NK-92 (cell line): ENCODE measurements around the gene APOL4.
"Not testable (repeated sequence)": the region's sequence is repeated elsewhere in the genome, so short reads cannot be mapped to it uniquely, and the experiment has no call there.

Experiments
- DNase-seq: peaks from one replicate; lab custom pipeline; 2025; ENCODE audit not compliant: unreplicated experiment; lab: John Stamatoyannopoulos, UW

APOL4 gene

GRCh38 chr22:36187862-36188261, 13.7 kb downstream of the APOL4 start:
- DNase-seq, result not testable (repeated sequence)

GRCh38 chr22:36185828-36186624, 15.6 kb downstream of the APOL4 start:
- no peak for DNase-seq

GRCh38 chr22:36184433-36185025, 17.1 kb downstream of the APOL4 start:
- no peak for DNase-seq

- no peak for DNase-seq
Observed at GRCh38 chr22:36183446-36183845, 18.2 kb downstream of the APOL4 start.

- DNase-seq, result no peak
Observed at GRCh38 chr22:36182857-36183256, 18.8 kb downstream of the APOL4 start.

GRCh38 chr22:36182056-36182455, 19.6 kb downstream of the APOL4 start:
- no peak for DNase-seq

- DNase-seq, result no peak
Observed at GRCh38 chr22:36180928-36181327, 20.7 kb downstream of the APOL4 start.

- DNase-seq, result no peak
Observed at GRCh38 chr22:36180038-36180880, 21.4 kb downstream of the APOL4 start.

GRCh38 chr22:36177160-36177559, 24.4 kb downstream of the APOL4 start:
- DNase-seq, result no peak

GRCh38 chr22:36175892-36176291, 25.7 kb downstream of the APOL4 start:
- DNase-seq, result no peak

- no peak for DNase-seq
Observed at GRCh38 chr22:36171941-36172340, 29.7 kb downstream of the APOL4 start.

- no peak for DNase-seq
Observed at GRCh38 chr22:36166518-36167220, 34.9 kb downstream of the APOL4 start.

- DNase-seq, result no peak
Observed at GRCh38 chr22:36166086-36166485, 35.5 kb downstream of the APOL4 start.

GRCh38 chr22:36165141-36165540, 36.5 kb downstream of the APOL4 start:
- no peak for DNase-seq

- DNase-seq, result no peak
Observed at GRCh38 chr22:36164621-36165020, 37.0 kb downstream of the APOL4 start.

- DNase-seq, result no peak
Observed at GRCh38 chr22:36163497-36163896, 38.1 kb downstream of the APOL4 start.

- DNase-seq, result no peak
Observed at GRCh38 chr22:36162127-36163034, 39.2 kb downstream of the APOL4 start.

GRCh38 chr22:36161793-36162126, 39.8 kb downstream of the APOL4 start:
- DNase-seq, result not testable (repeated sequence)

GRCh38 chr22:36160499-36160942, 41.1 kb downstream of the APOL4 start, which contains the start of gene APOL3:
TSS of gene APOL3 (minus strand) at chr22:36160755. CDS start at chr22:36149055, 11,700 bp downstream.
- no peak for DNase-seq
